Measurements from ENCODE around the gene MPRIP. TPM values are rescaled to one million over a fixed set of nuclear protein-coding genes. Genes with fewer than 3 reads are reported as not detected.

Gene MPRIP
- total and polyA plus RNA-seq, 2 of the 13 experiments (the other 11 are each of a cell fraction or from before 2014, with no cell fraction given), result 50.2 to 52.4 TPM

DNA sequence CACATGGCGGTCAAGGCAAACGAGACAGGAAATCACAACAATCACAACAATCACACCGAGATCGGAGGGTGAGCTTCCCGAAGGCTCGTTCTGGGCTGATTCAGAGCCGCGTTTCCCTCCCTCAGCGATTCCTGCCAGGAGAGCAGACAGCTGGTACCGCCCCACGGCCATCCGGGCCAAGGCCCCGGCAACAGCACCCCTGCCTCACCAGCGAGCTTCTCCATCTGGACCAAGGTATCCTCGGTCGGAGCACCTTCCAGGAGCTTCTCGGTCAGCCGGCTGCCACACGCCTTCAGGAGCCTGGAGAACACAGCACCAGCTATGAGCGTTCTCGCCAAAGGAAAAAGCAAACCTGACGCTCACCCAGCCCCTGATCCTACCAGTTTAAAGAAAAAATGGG is 179.1 kb downstream of the MPRIP start (continued):
- TF ChIP-seq MEF2D (CRISPR knock-in tag; IDR thresholded peaks at IDR 0.05) (no peak), HOXA5 (CRISPR knock-in tag; IDR thresholded peaks at IDR 0.05) (no peak), GPN1 (CRISPR knock-in tag; IDR thresholded peaks at IDR 0.05; ENCODE audit: borderline replicate concordance) (no peak)

DNA sequence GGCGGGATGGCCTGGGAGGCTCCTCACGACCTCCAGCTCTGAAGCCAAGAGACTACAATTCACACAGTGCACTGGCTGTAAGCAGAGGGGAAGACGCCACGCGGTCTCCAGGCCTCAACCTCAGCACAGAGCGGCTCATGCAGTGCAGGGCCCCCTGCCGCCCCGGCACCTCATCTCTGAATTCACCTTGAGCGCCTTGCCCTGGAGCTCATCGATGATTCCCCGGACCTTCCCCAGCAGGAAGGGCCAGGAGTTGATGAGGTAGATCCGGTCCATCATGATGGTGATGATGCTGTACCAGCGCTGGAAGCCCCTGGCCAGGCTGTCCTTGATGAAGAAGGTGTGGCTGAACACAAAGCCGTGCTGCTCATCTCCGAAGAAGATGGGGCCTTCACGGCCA is 181.5 kb downstream of the MPRIP start:
- DNase-seq (ENCODE audit: low spot score) (no peak), ATAC-seq (no peak), FAIRE-seq (no peak)
- Histone ChIP-seq H3K36me3 (replicated peaks in 1 of 2; ENCODE audit: control insufficient read depth in 1 of 2, insufficient read depth in 2 of 2, low read length in 2 of 2) (peaks cover 56 to 88% of the 10 kb centered on the region in 2 experiments), H4K20me1 (ENCODE audit: insufficient read depth, low read length) (no peaks in the 10 kb centered on the region), H3K4me2 (ENCODE audit: low read depth, low read length) (no peak overlapping the region), H3K4me3 (replicated peaks in 1 of 3; ENCODE audit: insufficient read depth in 1 of 3, low read depth in 2 of 3, low read length in 3 of 3) (no peak overlapping the region), H3K9me3 (ENCODE audit: low read length) (no peaks in the 10 kb centered on the region), H3K27ac (ENCODE audit: extremely low read length, insufficient read depth, low read length) (no peak overlapping the region), H3K79me2 (ENCODE audit: insufficient read depth, low read length) (no peaks in the 10 kb centered on the region), H3K9ac (ENCODE audit: insufficient read depth, low read depth, low read length) (no peak overlapping the region), H3K4me1 (ENCODE audit: insufficient read depth, low read length) (no peaks in the 10 kb centered on the region), H2AFZ (ENCODE audit: low read length) (no peak overlapping the region), H3K27me3 (ENCODE audit: control insufficient read depth in 1 of 2, insufficient read depth in 2 of 2, low read length in 2 of 2) (no peaks in the 10 kb centered on the region)
- in situ Hi-C loops (cut with HindIII; ENCODE audit: extremely low pct_ligation_motif_present, low pct_unique_long_range_greater_than_20kb), result no loop called here
- POLR2A ChIA-PET, result no interaction called here
- CTCF ChIA-PET (ENCODE audit: low intra/inter-chr PET ratio, low total read pairs), result no interaction called here
- intact Hi-C loops (cut with micrococcal nuclease; ENCODE audit: unreplicated experiment), result no loop called here
- 97% methylated on average over 11 of the region's 16 CpGs for WGBS (ENCODE audit: low lambda C conversion rate)
- no TSS peak for BruUV-seq (replicated peaks)
- TF ChIP-seq FOXK2 (IDR thresholded peaks at IDR 0.05) (no peak), NCOA1 (CRISPR knock-in tag; IDR thresholded peaks at IDR 0.05) (no peak), CBFB (CRISPR knock-in tag; IDR thresholded peaks at IDR 0.05) (no peak), ZNF792 (CRISPR knock-in tag; IDR thresholded peaks at IDR 0.05) (no peak), ZNF282 (IDR thresholded peaks at IDR 0.05; ENCODE audit: partially characterized antibody) (no peak), NFE2 (CRISPR knock-in tag; IDR thresholded peaks at IDR 0.05) (no peak), GFI1 (CRISPR knock-in tag; IDR thresholded peaks at IDR 0.05; ENCODE audit: borderline replicate concordance) (no peak), NR3C1 (CRISPR knock-in tag; IDR thresholded peaks at IDR 0.05) (no peak), ZNF138 (CRISPR knock-in tag; IDR thresholded peaks at IDR 0.05; ENCODE audit: low read depth) (no peak), MAFG (CRISPR knock-in tag; IDR thresholded peaks at IDR 0.05) (no peak), MED13 (CRISPR knock-in tag; IDR thresholded peaks at IDR 0.05) (no peak), CEBPB (IDR thresholded peaks at IDR 0.05; ENCODE audit: borderline replicate concordance, low read depth, low read length) (no peak)
- TF ChIP-seq, protein P1, sequence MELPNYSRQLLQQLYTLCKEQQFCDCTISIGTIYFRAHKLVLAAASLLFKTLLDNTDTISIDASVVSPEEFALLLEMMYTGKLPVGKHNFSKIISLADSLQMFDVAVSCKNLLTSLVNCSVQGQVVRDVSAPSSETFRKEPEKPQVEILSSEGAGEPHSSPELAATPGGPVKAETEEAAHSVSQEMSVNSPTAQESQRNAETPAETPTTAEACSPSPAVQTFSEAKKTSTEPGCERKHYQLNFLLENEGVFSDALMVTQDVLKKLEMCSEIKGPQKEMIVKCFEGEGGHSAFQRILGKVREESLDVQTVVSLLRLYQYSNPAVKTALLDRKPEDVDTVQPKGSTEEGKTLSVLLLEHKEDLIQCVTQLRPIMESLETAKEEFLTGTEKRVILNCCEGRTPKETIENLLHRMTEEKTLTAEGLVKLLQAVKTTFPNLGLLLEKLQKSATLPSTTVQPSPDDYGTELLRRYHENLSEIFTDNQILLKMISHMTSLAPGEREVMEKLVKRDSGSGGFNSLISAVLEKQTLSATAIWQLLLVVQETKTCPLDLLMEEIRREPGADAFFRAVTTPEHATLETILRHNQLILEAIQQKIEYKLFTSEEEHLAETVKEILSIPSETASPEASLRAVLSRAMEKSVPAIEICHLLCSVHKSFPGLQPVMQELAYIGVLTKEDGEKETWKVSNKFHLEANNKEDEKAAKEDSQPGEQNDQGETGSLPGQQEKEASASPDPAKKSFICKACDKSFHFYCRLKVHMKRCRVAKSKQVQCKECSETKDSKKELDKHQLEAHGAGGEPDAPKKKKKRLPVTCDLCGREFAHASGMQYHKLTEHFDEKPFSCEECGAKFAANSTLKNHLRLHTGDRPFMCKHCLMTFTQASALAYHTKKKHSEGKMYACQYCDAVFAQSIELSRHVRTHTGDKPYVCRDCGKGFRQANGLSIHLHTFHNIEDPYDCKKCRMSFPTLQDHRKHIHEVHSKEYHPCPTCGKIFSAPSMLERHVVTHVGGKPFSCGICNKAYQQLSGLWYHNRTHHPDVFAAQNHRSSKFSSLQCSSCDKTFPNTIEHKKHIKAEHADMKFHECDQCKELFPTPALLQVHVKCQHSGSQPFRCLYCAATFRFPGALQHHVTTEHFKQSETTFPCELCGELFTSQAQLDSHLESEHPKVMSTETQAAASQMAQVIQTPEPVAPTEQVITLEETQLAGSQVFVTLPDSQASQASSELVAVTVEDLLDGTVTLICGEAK (IDR thresholded peaks at IDR 0.05), result no peak
- TF ChIP-seq, protein P1 (CRISPR knock-in tag; IDR thresholded peaks at IDR 0.05), result no peak
- TF ChIP-seq, protein P2, sequence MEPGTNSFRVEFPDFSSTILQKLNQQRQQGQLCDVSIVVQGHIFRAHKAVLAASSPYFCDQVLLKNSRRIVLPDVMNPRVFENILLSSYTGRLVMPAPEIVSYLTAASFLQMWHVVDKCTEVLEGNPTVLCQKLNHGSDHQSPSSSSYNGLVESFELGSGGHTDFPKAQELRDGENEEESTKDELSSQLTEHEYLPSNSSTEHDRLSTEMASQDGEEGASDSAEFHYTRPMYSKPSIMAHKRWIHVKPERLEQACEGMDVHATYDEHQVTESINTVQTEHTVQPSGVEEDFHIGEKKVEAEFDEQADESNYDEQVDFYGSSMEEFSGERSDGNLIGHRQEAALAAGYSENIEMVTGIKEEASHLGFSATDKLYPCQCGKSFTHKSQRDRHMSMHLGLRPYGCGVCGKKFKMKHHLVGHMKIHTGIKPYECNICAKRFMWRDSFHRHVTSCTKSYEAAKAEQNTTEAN (CRISPR knock-in tag; conservative IDR thresholded peaks at IDR 0.05), result no peak
